ENCODE measurements around the gene MST1. TPM values are rescaled to one million over a fixed set of nuclear protein-coding genes. Genes with fewer than 3 reads are reported as not detected.

Gene MST1
- total RNA-seq, 1 experiment from 2014 or later, result 15.4 TPM

DNA sequence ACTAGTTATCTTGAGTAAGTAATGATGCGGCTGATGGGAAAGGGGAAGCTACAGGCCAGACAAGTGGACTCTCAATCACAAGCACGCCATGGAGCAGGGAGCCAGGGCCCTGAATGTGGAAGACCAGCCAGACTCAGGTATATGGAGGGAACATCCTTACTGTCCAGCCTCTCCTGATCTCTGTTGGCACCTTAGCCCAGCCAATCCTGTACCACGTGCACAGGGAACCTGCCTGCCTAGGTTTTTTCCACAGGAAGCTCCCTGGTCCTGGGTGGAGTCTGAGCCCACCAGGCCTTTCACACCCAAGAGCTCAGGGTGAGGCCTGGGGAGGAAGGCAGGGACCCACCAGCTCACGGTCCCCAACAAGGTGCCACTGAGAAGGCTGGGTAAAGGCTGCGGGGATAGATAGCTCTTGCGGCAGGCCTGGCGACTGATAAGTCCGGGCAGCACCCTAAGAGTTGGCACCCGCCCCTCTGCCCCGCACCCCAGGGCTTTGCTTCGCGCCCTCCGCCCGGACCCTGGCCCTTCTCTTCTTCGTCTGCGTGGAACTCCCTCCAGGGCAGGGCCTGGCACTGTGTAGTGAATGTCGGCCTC is 16.1 kb downstream of the MST1 start:
- Mint-ChIP-seq H3K36me3 (ENCODE audit: insufficient read depth, unreplicated experiment) (peaks cover 47% of the 10 kb centered on the region), H3K4me1 (ENCODE audit: low read depth, unreplicated experiment) (peaks cover 18% of the 10 kb centered on the region), H3K4me3 (ENCODE audit: unreplicated experiment) (peak overlapping the region; percentile 93), H3K27ac (ENCODE audit: unreplicated experiment) (peak overlapping the region; percentile 96), H3K27me3 (ENCODE audit: insufficient read depth, unreplicated experiment) (no peaks in the 10 kb centered on the region), H3K9me3 (ENCODE audit: unreplicated experiment) (no peaks in the 10 kb centered on the region)
- intact Hi-C loops (cut with micrococcal nuclease; ENCODE audit: unreplicated experiment), result loop anchor here (1.0 to 5.0 kb wide), 2 partner anchors 86 to 212 kb away; no protein-coding TSS in a partner anchor
- TF ChIP-seq, protein P1, sequence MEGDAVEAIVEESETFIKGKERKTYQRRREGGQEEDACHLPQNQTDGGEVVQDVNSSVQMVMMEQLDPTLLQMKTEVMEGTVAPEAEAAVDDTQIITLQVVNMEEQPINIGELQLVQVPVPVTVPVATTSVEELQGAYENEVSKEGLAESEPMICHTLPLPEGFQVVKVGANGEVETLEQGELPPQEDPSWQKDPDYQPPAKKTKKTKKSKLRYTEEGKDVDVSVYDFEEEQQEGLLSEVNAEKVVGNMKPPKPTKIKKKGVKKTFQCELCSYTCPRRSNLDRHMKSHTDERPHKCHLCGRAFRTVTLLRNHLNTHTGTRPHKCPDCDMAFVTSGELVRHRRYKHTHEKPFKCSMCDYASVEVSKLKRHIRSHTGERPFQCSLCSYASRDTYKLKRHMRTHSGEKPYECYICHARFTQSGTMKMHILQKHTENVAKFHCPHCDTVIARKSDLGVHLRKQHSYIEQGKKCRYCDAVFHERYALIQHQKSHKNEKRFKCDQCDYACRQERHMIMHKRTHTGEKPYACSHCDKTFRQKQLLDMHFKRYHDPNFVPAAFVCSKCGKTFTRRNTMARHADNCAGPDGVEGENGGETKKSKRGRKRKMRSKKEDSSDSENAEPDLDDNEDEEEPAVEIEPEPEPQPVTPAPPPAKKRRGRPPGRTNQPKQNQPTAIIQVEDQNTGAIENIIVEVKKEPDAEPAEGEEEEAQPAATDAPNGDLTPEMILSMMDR (IDR thresholded peaks at IDR 0.05; ENCODE audit: insufficient read depth in 1 of 2, low read depth in 1 of 2, low read length in 1 of 2, severe bottlenecking in 1 of 2, unreplicated experiment in 1 of 2), result no peak
- H3K36me3 ChIP-seq (ENCODE audit: control insufficient read depth, insufficient read depth, low read length), result peaks cover 4% of the 10 kb centered on the region
- peak overlapping the region; percentile 75 for H3K4me3 ChIP-seq (ENCODE audit: low read depth, low read length)
- H3K27me3 ChIP-seq (replicated peaks; ENCODE audit: control insufficient read depth, insufficient read depth, low read length), result no peaks in the 10 kb centered on the region
- DNase-seq, result peak; percentile 51 to 59
- POLR2A ChIA-PET, result interaction anchor here (0.8 to 1.1 kb wide), 2 partner anchors 133 to 257 kb away, joined by 4 to 14 read pairs; no protein-coding TSS in a partner anchor
- H3K4me1 ChIP-seq, result peaks cover 14% of the 10 kb centered on the region
- no peaks in the 10 kb centered on the region for H3K9me3 ChIP-seq
- CTCF ChIA-PET, result interaction anchor here (0.6 to 1.4 kb wide), 4 partner anchors 9 to 219 kb away, joined by 3 to 25 read pairs (median 6); no protein-coding TSS in a partner anchor
- TSS peak; percentile 73 for BruUV-seq (replicated peaks)

DNA sequence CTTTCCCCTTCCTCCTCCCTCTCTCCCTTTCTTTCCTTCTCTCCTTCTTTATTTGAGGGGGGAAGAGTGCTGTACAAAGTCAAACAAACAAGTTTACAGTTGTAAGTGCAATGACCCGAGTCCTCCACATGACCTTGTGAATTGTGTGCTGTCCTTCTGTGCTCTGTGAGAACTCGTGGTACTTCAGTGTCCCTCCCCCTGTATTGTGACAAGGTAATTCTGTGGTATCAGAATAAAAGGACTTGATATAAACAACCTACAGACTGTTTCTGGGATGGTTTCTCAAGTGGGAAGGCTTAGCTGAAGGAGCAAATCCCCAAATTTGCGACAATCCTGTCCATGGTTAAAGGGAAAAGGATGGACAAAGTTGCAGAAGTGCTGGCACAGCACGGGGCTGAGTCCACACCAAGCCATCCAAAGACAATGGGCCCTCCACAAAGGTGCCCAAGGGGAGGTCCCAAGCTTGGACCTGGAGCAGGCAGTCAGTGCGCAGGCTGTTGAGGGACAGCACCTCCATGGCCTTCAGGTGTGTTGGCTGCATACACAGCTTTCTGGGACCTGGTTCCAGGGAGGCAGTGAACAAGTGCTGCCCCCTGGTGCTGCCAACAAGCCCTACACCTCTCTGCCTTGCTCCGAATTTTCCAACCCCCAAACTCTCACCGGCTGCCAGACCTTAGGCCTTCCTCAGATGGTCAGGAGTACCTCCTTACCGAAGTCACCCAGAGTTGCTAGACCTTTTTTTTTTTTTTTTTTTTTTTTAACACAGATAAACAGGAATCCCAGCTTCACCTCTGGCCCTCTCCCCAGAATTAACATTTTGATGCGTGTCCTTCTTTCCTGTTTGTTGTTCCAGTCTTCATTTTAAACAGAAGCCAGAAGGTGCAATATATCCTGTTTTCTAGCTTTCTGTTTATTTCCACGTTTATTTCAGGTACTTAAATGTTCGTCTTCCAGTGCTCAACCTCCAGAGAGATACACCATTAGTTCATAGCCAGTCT is 17.7 kb downstream of the MST1 start:
- Histone ChIP-seq H3K4me3 (ENCODE audit: low read depth, low read length) (no peak overlapping the region), H3K27me3 (replicated peaks; ENCODE audit: control insufficient read depth, insufficient read depth, low read length) (no peaks in the 10 kb centered on the region), H3K4me1 (peaks cover 23% of the 10 kb centered on the region), H3K9me3 (no peaks in the 10 kb centered on the region), H3K36me3 (ENCODE audit: control insufficient read depth, insufficient read depth, low read length) (peaks cover 3% of the 10 kb centered on the region)
- DNase-seq, result peak; percentile 77 to 85
- CTCF ChIA-PET, result interaction anchor here (0.6 to 1.7 kb wide), 11 partner anchors 15 to 365 kb away, joined by 3 to 73 read pairs (median 7); partner anchors contain the start of genes BSN, INKA1 and USP4
- Mint-ChIP-seq H3K9me3 (ENCODE audit: unreplicated experiment) (no peaks in the 10 kb centered on the region), H3K4me3 (ENCODE audit: unreplicated experiment) (no peak overlapping the region), H3K27me3 (ENCODE audit: insufficient read depth, unreplicated experiment) (no peaks in the 10 kb centered on the region), H3K27ac (ENCODE audit: unreplicated experiment) (no peak overlapping the region), H3K4me1 (ENCODE audit: low read depth, unreplicated experiment) (peaks cover 23% of the 10 kb centered on the region), H3K36me3 (ENCODE audit: insufficient read depth, unreplicated experiment) (peaks cover 37% of the 10 kb centered on the region)
- TF ChIP-seq, protein P1 (IDR thresholded peaks at IDR 0.05; ENCODE audit: insufficient read depth in 1 of 2, low read depth in 1 of 2, low read length in 1 of 2, severe bottlenecking in 1 of 2, unreplicated experiment in 1 of 2), result peak; percentile 74 to 89
- POLR2A ChIA-PET, result interaction anchor here (0.5 to 1.2 kb wide), 2 partner anchors 132 to 331 kb away, joined by 3 to 10 read pairs; no protein-coding TSS in a partner anchor
- BruUV-seq (replicated peaks), result no TSS peak
- intact Hi-C loops (cut with micrococcal nuclease; ENCODE audit: unreplicated experiment), result loop anchor here (1.0 to 5.0 kb wide), 3 partner anchors 84 to 217 kb away; no protein-coding TSS in a partner anchor

DNA sequence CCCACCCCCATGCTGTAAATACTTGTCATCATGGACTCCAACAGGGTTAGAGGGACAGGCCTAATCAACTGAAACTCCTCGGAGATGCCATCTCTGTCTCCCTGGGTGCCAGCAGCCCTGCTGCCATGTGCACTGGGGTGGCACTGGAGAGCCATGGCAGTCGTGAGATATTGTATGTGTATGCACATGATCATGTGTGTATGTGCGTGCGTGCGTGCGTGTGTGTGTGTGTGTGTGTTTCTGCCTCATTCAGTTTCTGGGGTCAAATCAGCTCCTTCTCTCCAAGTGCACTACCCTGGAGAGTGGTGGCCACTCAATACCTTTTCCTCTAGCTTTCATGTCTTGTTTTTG is 18.4 kb downstream of the MST1 start:
- Histone ChIP-seq H3K4me3 (ENCODE audit: low read depth, low read length) (no peak overlapping the region), H3K9me3 (no peaks in the 10 kb centered on the region), H3K36me3 (ENCODE audit: control insufficient read depth, insufficient read depth, low read length) (peaks cover 1% of the 10 kb centered on the region; the same call in 1 of the 2 replicates), H3K4me1 (peaks cover 30% of the 10 kb centered on the region), H3K27me3 (replicated peaks; ENCODE audit: control insufficient read depth, insufficient read depth, low read length) (no peaks in the 10 kb centered on the region)
- H3K27me3 Mint-ChIP-seq (ENCODE audit: insufficient read depth, unreplicated experiment), result no peaks in the 10 kb centered on the region
- CTCF ChIA-PET, result interaction anchor here (0.6 to 1.7 kb wide), 5 partner anchors 14 to 216 kb away, joined by 3 to 73 read pairs (median 14); partner anchors contain the start of gene INKA1
- H3K9me3 Mint-ChIP-seq (ENCODE audit: unreplicated experiment), result no peaks in the 10 kb centered on the region
- H3K36me3 Mint-ChIP-seq (ENCODE audit: insufficient read depth, unreplicated experiment), result peaks cover 31% of the 10 kb centered on the region
- no peak overlapping the region for H3K27ac Mint-ChIP-seq (ENCODE audit: unreplicated experiment)
- TF ChIP-seq, protein P1 (IDR thresholded peaks at IDR 0.05; ENCODE audit: insufficient read depth in 1 of 2, low read depth in 1 of 2, low read length in 1 of 2, severe bottlenecking in 1 of 2, unreplicated experiment in 1 of 2), result no peak
- no peak for DNase-seq
- no TSS peak for BruUV-seq (replicated peaks)
- POLR2A ChIA-PET, result interaction anchor here (0.5 to 1.2 kb wide), 2 partner anchors 131 to 331 kb away, joined by 3 to 10 read pairs; no protein-coding TSS in a partner anchor
- peaks cover 28% of the 10 kb centered on the region for H3K4me1 Mint-ChIP-seq (ENCODE audit: low read depth, unreplicated experiment)
- no peak overlapping the region for H3K4me3 Mint-ChIP-seq (ENCODE audit: unreplicated experiment)
- intact Hi-C loops (cut with micrococcal nuclease; ENCODE audit: unreplicated experiment), result loop anchor here (1.0 to 5.0 kb wide), 3 partner anchors 84 to 217 kb away; no protein-coding TSS in a partner anchor

All from Caco-2 (cell line).